K562 (cell line): ENCODE measurements around the gene SLC29A3. TPM values are rescaled to one million over a fixed set of nuclear protein-coding genes. Genes with fewer than 3 reads are reported as not detected.

Source experiments
- BCLAF1 ChIP-seq, 2 experiments: fragments of 450-650 bp in 1 of 2; IDR thresholded peaks; 2 replicates each; pipeline ENCODE4 v1.6.1; 2011 to 2017; ENCODE audit warnings: low read depth in 2 of 2, antibody characterized with exemption in 1 of 2, borderline replicate concordance in 1 of 2, low read length in 1 of 2, mild to moderate bottlenecking in 1 of 2, mixed read lengths in 1 of 2; ENCODE audit not compliant: control insufficient read depth in 1 of 2
- HMGN3 ChIP-seq: IDR thresholded peaks from 2 replicates; pipeline ENCODE4 v1.6.1; 2011; ENCODE audit warnings: borderline replicate concordance, low read depth, mild to moderate bottlenecking, mixed read lengths, low read length; ENCODE audit not compliant: insufficient read length; ENCODE audit errors: extremely low read depth
- HNRNPK ChIP-seq: fragments of 200-400 bp; formaldehyde crosslinking; IDR thresholded peaks from one replicate; pipeline ENCODE4 v1.6.1; 2018; ENCODE audit warnings: mild to moderate bottlenecking, low read depth, low read length; ENCODE audit not compliant: poor library complexity, severe bottlenecking
- PHF20 ChIP-seq: fragments of 450-650 bp; IDR thresholded peaks from 2 replicates; pipeline ENCODE4 v1.6.1; 2018; ENCODE audit not compliant: partially characterized antibody
- RBM25 ChIP-seq: fragments of 200-400 bp; formaldehyde crosslinking; IDR thresholded peaks from 2 replicates; pipeline ENCODE4 v1.6.1; 2018; ENCODE audit warnings: low read length, low read depth, moderate library complexity; ENCODE audit not compliant: severe bottlenecking
- RHOXF2B ChIP-seq: fragments of 250-450 bp; sonication (Bioruptor Pico); conservative IDR thresholded peaks from 2 replicates; pipeline ENCODE4 v1.5.1; 2021
- TEAD4 ChIP-seq, 2 experiments: sonication (generic) in 1 of 2; formaldehyde crosslinking in 1 of 2; IDR thresholded peaks; 2 replicates each; pipeline versions ENCODE4 v1.6.1 to v1.8.0; 2012 to 2022; ENCODE audit warnings: borderline replicate concordance in 1 of 2, inconsistent platforms in 1 of 2, low read length in 1 of 2, mild to moderate bottlenecking in 1 of 2, missing genetic modification reagents in 1 of 2
- ZNF280B ChIP-seq: fragments of 250-450 bp; sonication (Bioruptor Pico); IDR thresholded peaks from 2 replicates; pipeline ENCODE4 v1.5.1; 2021; ENCODE audit warnings: mild to moderate bottlenecking
- ZNF384 ChIP-seq: IDR thresholded peaks from 2 replicates; pipeline ENCODE4 v1.6.1; 2012; ENCODE audit warnings: low read depth, low read length, improper control_type of control experiment
- ZNF740 ChIP-seq, 3 experiments: fragments of 200-800 bp in 1 of 3; sonication (Bioruptor generic) in 1 of 3; sonication (generic) in 1 of 3; formaldehyde crosslinking in 1 of 3; IDR thresholded peaks; 2 replicates each; pipeline versions ENCODE4 v1.6.1 to v1.8.0; 2016 to 2022; ENCODE audit warnings: mild to moderate bottlenecking in 2 of 3, missing compliant biosample characterization in 2 of 3, missing genetic modification characterization in 2 of 3, missing genetic modification reagents in 1 of 3
- polyA plus RNA-seq, 8 experiments: library from polyadenylated mRNA; depleted of rRNA in 4 of 8; stranded (reverse) in 5 of 8; unstranded in 3 of 8; fragments of >200 nt; fragmentation: Nextera tagmentation in 2 of 8; fragmentation: Illumina TruSeq in 1 of 8; extraction: Ambion mirVana in 2 of 8; extraction: Trizol in 1 of 8; gene quantifications; 2 replicates each; pipeline versions ENCODE4 v1.2.1 to v1.2.3, GENCODE V29; 2011 to 2014; ENCODE audit warnings: inconsistent platforms in 1 of 8, missing spikeins in 1 of 8
- total RNA-seq, 7 experiments: library from RNA; depleted of rRNA in 6 of 7; stranded (reverse); fragments of >200 nt in 6 of 7; fragmentation: Illumina TruSeq in 2 of 7; extraction: Trizol in 2 of 7; gene quantifications; 2 replicates each; pipeline versions ENCODE4 v1.2.1 to v1.2.3, GENCODE V29; 2011 to 2021; ENCODE audit warnings: low replicate concordance in 1 of 7
- TF ChIP-seq, protein P1 (sequence below): fragments of 450-650 bp; IDR thresholded peaks from 2 replicates; pipeline ENCODE4 v1.6.1; 2016; ENCODE audit warnings: low read depth

The SLC29A3 gene
- total and polyA plus RNA-seq, 9 of the 15 experiments (the other 6 are each of a cell fraction or from before 2014, with no cell fraction given): 2.1 to 10.7 (median 4.6) TPM

DNA sequence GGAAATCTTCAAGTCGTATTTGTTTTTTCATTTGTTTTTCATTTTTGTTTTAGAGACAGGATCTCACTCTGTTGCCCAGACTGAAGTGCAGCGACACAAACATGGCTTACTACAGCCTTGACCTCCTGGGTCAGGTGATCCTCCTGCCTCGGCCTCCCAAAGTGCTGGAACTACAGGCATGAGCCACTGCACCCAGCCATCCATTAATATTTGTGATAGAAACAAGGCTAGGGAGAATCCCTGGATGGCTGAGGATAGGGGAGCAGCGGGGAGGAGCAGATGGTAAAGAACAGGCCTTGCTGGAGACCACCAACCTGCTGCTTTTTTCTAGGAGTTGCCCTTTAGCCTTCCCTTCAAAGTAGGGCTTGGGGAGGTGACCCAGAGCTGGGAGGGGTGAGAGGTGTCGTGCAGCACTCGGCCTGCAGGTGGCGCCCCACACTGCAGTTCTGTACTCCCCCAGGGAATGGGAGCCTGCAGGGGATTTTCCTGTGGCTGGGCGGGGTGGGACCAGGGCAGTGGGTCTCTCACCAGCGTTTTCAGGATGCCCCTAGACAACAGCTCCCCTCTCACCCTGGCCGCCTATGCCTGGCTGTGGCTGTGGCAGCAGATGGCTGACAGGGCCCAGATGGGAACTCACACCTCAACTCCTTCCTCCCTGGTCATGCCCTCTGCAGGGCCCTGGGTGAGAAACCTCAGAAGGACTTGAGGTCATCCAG lies 65.1 kb downstream of the SLC29A3 start (continued):
- peak; percentile 80 for TF ChIP-seq ZNF740 (CRISPR knock-in tag; IDR thresholded peaks at IDR 0.05)
- TF ChIP-seq ZNF740 (tag; IDR thresholded peaks at IDR 0.05): no peak
- TF ChIP-seq RHOXF2B: no peak
- TF ChIP-seq RBM25: no peak
- no peak for TF ChIP-seq HNRNPK
- TF ChIP-seq ZNF384: no peak
- no peak for TF ChIP-seq PHF20
- TF ChIP-seq, protein P1, sequence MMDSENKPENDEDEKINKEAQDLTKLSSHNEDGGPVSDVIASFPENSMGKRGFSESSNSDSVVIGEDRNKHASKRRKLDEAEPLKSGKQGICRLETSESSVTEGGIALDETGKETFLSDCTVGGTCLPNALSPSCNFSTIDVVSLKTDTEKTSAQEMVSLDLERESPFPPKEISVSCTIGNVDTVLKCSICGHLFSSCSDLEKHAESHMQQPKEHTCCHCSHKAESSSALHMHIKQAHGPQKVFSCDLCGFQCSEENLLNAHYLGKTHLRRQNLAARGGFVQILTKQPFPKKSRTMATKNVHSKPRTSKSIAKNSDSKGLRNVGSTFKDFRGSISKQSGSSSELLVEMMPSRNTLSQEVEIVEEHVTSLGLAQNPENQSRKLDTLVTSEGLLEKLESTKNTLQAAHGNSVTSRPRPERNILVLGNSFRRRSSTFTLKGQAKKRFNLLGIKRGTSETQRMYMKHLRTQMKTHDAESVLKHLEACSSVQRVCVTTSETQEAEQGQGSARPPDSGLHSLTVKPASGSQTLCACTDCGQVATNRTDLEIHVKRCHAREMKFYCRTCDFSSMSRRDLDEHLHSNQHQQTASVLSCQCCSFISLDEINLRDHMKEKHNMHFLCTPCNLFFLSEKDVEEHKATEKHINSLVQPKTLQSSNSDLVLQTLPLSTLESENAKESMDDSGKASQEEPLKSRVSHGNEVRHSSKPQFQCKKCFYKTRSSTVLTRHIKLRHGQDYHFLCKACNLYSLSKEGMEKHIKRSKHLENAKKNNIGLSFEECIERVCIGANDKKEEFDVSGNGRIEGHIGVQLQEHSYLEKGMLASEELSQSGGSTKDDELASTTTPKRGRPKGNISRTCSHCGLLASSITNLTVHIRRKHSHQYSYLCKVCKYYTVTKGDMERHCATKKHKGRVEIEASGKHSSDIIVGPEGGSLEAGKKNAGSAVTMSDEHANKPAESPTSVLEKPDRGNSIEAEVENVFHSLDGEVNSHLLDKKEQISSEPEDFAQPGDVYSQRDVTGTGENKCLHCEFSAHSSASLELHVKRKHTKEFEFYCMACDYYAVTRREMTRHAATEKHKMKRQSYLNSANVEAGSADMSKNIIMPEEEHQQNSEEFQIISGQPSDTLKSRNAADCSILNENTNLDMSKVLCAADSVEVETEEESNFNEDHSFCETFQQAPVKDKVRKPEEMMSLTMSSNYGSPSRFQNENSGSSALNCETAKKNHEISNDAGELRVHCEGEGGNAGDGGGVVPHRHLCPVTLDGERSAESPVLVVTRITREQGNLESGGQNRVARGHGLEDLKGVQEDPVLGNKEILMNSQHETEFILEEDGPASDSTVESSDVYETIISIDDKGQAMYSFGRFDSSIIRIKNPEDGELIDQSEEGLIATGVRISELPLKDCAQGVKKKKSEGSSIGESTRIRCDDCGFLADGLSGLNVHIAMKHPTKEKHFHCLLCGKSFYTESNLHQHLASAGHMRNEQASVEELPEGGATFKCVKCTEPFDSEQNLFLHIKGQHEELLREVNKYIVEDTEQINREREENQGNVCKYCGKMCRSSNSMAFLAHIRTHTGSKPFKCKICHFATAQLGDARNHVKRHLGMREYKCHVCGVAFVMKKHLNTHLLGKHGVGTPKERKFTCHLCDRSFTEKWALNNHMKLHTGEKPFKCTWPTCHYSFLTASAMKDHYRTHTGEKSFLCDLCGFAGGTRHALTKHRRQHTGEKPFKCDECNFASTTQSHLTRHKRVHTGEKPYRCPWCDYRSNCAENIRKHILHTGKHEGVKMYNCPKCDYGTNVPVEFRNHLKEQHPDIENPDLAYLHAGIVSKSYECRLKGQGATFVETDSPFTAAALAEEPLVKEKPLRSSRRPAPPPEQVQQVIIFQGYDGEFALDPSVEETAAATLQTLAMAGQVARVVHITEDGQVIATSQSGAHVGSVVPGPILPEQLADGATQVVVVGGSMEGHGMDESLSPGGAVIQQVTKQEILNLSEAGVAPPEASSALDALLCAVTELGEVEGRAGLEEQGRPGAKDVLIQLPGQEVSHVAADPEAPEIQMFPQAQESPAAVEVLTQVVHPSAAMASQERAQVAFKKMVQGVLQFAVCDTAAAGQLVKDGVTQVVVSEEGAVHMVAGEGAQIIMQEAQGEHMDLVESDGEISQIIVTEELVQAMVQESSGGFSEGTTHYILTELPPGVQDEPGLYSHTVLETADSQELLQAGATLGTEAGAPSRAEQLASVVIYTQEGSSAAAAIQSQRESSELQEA: no peak
- TF ChIP-seq TEAD4 (IDR thresholded peaks at IDR 0.05; ENCODE audit: low read length): no peak
- no peak for TF ChIP-seq TEAD4 (CRISPR knock-in tag; IDR thresholded peaks at IDR 0.05; ENCODE audit: borderline replicate concordance)
- no peak for TF ChIP-seq ZNF280B (CRISPR knock-in tag)
- TF ChIP-seq HMGN3: no peak
- TF ChIP-seq BCLAF1 (IDR thresholded peaks at IDR 0.05; ENCODE audit: borderline replicate concordance in 1 of 2, control insufficient read depth in 1 of 2, low read depth in 2 of 2, low read length in 1 of 2): no peak
